Liver (tissue), 3 donors: ENCODE measurements around the gene UNKL.

Source experiments
- EGR1 ChIP-seq, 2 donors: IDR thresholded peaks; 2 replicates each; pipeline ENCODE4 v1.6.1; 2016 to 2018; ENCODE audit warnings: antibody characterized with exemption in 2 of 2, low read depth in 2 of 2
- FOXA1 ChIP-seq: IDR thresholded peaks from 2 replicates; pipeline ENCODE4 v1.6.1; 2016; ENCODE audit warnings: antibody characterized with exemption
- HNF4G ChIP-seq: IDR thresholded peaks from 2 replicates; pipeline ENCODE4 v1.6.1; 2016; ENCODE audit warnings: antibody characterized with exemption
- JUND ChIP-seq, 2 donors: IDR thresholded peaks; 2 replicates each; pipeline ENCODE4 v1.6.1; 2016; ENCODE audit warnings: antibody characterized with exemption in 2 of 2
- RAD21 ChIP-seq, 2 donors: IDR thresholded peaks; 2 replicates each; pipeline ENCODE4 v1.6.1; 2016; ENCODE audit warnings: antibody characterized with exemption in 2 of 2, mild to moderate bottlenecking in 2 of 2
- RXRA ChIP-seq, 2 donors: IDR thresholded peaks; 2 replicates each; pipeline ENCODE4 v1.6.1; 2017 to 2018; ENCODE audit warnings: antibody characterized with exemption in 2 of 2, mild to moderate bottlenecking in 1 of 2
- TAF1 ChIP-seq: conservative IDR thresholded peaks from 2 replicates; pipeline ENCODE4 v1.6.1; 2016; ENCODE audit warnings: antibody characterized with exemption, mild to moderate bottlenecking
- ZBTB33 ChIP-seq: IDR thresholded peaks from 2 replicates; pipeline ENCODE4 v1.6.1; 2016; ENCODE audit warnings: antibody characterized with exemption
- TF ChIP-seq, protein P1 (sequence below): fragments of 150-350 bp; IDR thresholded peaks from 2 replicates; pipeline ENCODE4 v1.5.1; 2017; ENCODE audit warnings: improper control_type of control experiment, low read depth, low read length; ENCODE audit not compliant: missing input control
- donor health status: healthy.
- donor health status: healthy.

- TF ChIP-seq, protein P1, sequence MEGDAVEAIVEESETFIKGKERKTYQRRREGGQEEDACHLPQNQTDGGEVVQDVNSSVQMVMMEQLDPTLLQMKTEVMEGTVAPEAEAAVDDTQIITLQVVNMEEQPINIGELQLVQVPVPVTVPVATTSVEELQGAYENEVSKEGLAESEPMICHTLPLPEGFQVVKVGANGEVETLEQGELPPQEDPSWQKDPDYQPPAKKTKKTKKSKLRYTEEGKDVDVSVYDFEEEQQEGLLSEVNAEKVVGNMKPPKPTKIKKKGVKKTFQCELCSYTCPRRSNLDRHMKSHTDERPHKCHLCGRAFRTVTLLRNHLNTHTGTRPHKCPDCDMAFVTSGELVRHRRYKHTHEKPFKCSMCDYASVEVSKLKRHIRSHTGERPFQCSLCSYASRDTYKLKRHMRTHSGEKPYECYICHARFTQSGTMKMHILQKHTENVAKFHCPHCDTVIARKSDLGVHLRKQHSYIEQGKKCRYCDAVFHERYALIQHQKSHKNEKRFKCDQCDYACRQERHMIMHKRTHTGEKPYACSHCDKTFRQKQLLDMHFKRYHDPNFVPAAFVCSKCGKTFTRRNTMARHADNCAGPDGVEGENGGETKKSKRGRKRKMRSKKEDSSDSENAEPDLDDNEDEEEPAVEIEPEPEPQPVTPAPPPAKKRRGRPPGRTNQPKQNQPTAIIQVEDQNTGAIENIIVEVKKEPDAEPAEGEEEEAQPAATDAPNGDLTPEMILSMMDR = no peak
- TF ChIP-seq ZBTB33 = no peak
- no peak for TF ChIP-seq RAD21 (IDR thresholded peaks at IDR 0.05)
- TF ChIP-seq FOXA1 = no peak
- TF ChIP-seq HNF4G = no peak
- TF ChIP-seq RXRA (IDR thresholded peaks at IDR 0.05) = no peak
- TF ChIP-seq JUND (IDR thresholded peaks at IDR 0.05) = no peak
- no peak for TF ChIP-seq EGR1 (IDR thresholded peaks at IDR 0.05; ENCODE audit: low read depth in 2 of 2)
- TF ChIP-seq TAF1 = no peak
Observed at GRCh38 chr16:1335211-1335971, 79.1 kb downstream of the UNKL start.
